Endodermal cell (in vitro differentiated cells): ENCODE results near the gene ADCY2. TPM values are rescaled to one million over a fixed set of nuclear protein-coding genes. Genes with fewer than 3 reads are reported as not detected.
A peak's percentile ranks its signal among the peaks of the same experiment; 100 is the strongest.

Experiments used
- DNase-seq: peaks from one replicate; pipeline ENCODE4 v3.0.0-alpha.2; 2017
- H3K27ac ChIP-seq: 2 replicates; pipeline ENCODE4 v1.5.1; 2013; ENCODE audit warnings: mild to moderate bottlenecking, low read depth, low read length, moderate library complexity
- H3K27me3 ChIP-seq: 2 replicates; pipeline ENCODE4 v1.6.1; 2013; ENCODE audit warnings: mild to moderate bottlenecking, low read length, moderate library complexity; ENCODE audit not compliant: insufficient read depth, control insufficient read depth, poor library complexity, severe bottlenecking
- H3K36me3 ChIP-seq: 2 replicates; pipeline ENCODE4 v1.7.0; 2013; ENCODE audit warnings: mild to moderate bottlenecking, low read length, moderate library complexity; ENCODE audit not compliant: control insufficient read depth, insufficient read depth
- H3K4me1 ChIP-seq: one replicate; pipeline ENCODE4 v1.7.0; 2013; ENCODE audit warnings: low read length; ENCODE audit not compliant: control insufficient read depth, insufficient read depth
- H3K4me3 ChIP-seq: 2 replicates; pipeline ENCODE4 v1.5.1; 2013; ENCODE audit warnings: mild to moderate bottlenecking, low read length, moderate library complexity
- H3K9ac ChIP-seq: 2 replicates; pipeline ENCODE4 v1.6.1; 2013; ENCODE audit warnings: mild to moderate bottlenecking, low read length, moderate library complexity; ENCODE audit not compliant: poor library complexity, severe bottlenecking; ENCODE audit errors: extremely low read depth
- H3K9me3 ChIP-seq: 2 replicates; pipeline ENCODE4 v1.6.1; 2013; ENCODE audit warnings: mild to moderate bottlenecking, low read length, moderate library complexity; ENCODE audit not compliant: control insufficient read depth
- H3K27ac Mint-ChIP-seq: 2 replicates; pipeline ENCODE4 v1.8.0; 2020; ENCODE audit warnings: mixed read lengths
- H3K27me3 Mint-ChIP-seq: 2 replicates; pipeline ENCODE4 v1.8.0; 2021; ENCODE audit warnings: mild to moderate bottlenecking, mixed read lengths; ENCODE audit not compliant: insufficient read depth
- H3K36me3 Mint-ChIP-seq: 2 replicates; pipeline ENCODE4 v1.8.0; 2020; ENCODE audit warnings: low read depth, mixed read lengths
- H3K4me1 Mint-ChIP-seq: 2 replicates; pipeline ENCODE4 v1.8.0; 2020; ENCODE audit warnings: mixed read lengths
- H3K4me3 Mint-ChIP-seq: 2 replicates; pipeline ENCODE4 v1.8.0; 2020; ENCODE audit warnings: mild to moderate bottlenecking, moderate library complexity, mixed read lengths
- H3K9me3 Mint-ChIP-seq: 2 replicates; pipeline ENCODE4 v1.8.0; 2020; ENCODE audit warnings: mild to moderate bottlenecking, mixed read lengths
- WGBS, 2 experiments: methylation state at CpG; one replicate each; pipeline versions ENCODE4 v1.1.5 to v1.1.7; 2013; ENCODE audit warnings: missing lambda C conversion rate in 2 of 2, mixed read lengths in 1 of 2; ENCODE audit not compliant: insufficient coverage in 1 of 2, insufficient read length in 1 of 2; 5-methylcytosine and 5-hydroxymethylcytosine counted together
- total RNA-seq, 2 donors: library from RNA; stranded (reverse); fragmentation: NEBNext Ultra II Directional in 1 of 2; extraction: Animal tissue kit (Norgen Biotek cat#: 25700) in 1 of 2; gene quantifications; 2 replicates in 1 of 2; 3 replicates in 1 of 2; pipeline ENCODE4 v1.2.1, GENCODE V29; 2021
- TF ChIP-seq, protein P1 (sequence below): fragments of 200-600 bp; sonication (generic); conservative IDR thresholded peaks from 2 replicates; pipeline ENCODE4 v1.5.0; 2021; ENCODE audit warnings: antibody characterized with exemption, mild to moderate bottlenecking

ADCY2 gene
- total RNA-seq, 2 donors from 2014 or later = 61.5 to 63.2 TPM

DNA sequence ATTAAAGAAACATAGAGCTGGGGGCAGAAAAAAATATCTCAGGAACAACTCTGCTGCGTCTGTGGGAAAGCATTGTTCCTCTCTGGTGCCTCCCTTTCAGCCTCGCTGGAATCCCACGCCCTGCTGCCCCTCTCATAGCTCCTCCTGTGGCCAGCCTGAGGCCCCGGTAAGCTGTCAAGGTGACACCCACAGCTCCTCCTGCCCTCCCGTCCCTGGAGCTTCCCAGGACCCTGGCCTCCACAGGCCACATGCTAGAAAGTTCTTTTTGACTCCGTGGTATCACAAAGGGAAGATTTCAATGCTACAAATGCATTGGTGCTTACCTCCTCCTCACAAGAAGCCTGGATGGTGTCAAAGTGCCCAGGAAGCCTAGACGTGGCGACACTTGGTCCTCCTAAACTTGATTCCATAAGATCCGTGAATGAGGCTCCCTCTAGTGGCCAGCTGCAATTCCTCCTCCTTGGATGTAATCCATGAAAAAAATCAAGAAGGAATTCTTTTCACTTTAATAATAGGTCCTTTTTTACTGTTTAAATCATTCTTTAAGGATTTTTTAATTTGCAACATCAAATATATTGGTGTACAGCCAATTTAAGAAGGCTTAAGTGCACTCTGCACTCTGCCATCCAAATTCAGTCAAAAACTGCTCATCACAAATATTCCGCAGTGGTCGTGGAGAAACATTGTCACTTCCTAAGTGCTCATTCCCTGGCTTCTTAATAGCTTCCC, 350.1 kb downstream of the ADCY2 start:
- H3K27ac Mint-ChIP-seq = no peak overlapping the region
- no peaks in the 10 kb centered on the region for H3K9me3 Mint-ChIP-seq
- H3K4me1 Mint-ChIP-seq = no peaks in the 10 kb centered on the region
- TF ChIP-seq, protein P1, sequence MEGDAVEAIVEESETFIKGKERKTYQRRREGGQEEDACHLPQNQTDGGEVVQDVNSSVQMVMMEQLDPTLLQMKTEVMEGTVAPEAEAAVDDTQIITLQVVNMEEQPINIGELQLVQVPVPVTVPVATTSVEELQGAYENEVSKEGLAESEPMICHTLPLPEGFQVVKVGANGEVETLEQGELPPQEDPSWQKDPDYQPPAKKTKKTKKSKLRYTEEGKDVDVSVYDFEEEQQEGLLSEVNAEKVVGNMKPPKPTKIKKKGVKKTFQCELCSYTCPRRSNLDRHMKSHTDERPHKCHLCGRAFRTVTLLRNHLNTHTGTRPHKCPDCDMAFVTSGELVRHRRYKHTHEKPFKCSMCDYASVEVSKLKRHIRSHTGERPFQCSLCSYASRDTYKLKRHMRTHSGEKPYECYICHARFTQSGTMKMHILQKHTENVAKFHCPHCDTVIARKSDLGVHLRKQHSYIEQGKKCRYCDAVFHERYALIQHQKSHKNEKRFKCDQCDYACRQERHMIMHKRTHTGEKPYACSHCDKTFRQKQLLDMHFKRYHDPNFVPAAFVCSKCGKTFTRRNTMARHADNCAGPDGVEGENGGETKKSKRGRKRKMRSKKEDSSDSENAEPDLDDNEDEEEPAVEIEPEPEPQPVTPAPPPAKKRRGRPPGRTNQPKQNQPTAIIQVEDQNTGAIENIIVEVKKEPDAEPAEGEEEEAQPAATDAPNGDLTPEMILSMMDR = peak; percentile 98
- WGBS, 2 experiments = 50 to 57% methylated on average over 4 to 11 of the region's 11 CpGs
- no peak overlapping the region for H3K4me3 Mint-ChIP-seq
- Histone ChIP-seq H3K9ac (no peak overlapping the region), H3K36me3 (peaks cover 11% of the 10 kb centered on the region), H3K4me3 (no peak overlapping the region), H3K27ac (no peak overlapping the region), H3K9me3 (no peaks in the 10 kb centered on the region), H3K27me3 (no peaks in the 10 kb centered on the region), H3K4me1 (no peaks in the 10 kb centered on the region)
- H3K27me3 Mint-ChIP-seq = no peaks in the 10 kb centered on the region
- peak; percentile 93 for DNase-seq
- no peaks in the 10 kb centered on the region for H3K36me3 Mint-ChIP-seq

- Mint-ChIP-seq H3K27me3 (no peaks in the 10 kb centered on the region), H3K27ac (no peak overlapping the region), H3K4me3 (no peak overlapping the region), H3K9me3 (no peaks in the 10 kb centered on the region), H3K4me1 (no peaks in the 10 kb centered on the region), H3K36me3 (no peaks in the 10 kb centered on the region)
- Histone ChIP-seq H3K36me3 (peaks cover 8% of the 10 kb centered on the region), H3K9ac (no peak overlapping the region), H3K9me3 (no peaks in the 10 kb centered on the region), H3K4me3 (no peak overlapping the region), H3K4me1 (no peaks in the 10 kb centered on the region), H3K27me3 (no peaks in the 10 kb centered on the region), H3K27ac (no peak overlapping the region)
- no peak for DNase-seq
- TF ChIP-seq, protein P1 = no peak
- 63 to 76% methylated on average over 3 to 6 of the region's 6 CpGs for WGBS, 2 experiments
Observed at GRCh38 chr5:7747728-7748127, 351.8 kb downstream of the ADCY2 start.

GRCh38 chr5:7749626-7750025, 353.7 kb downstream of the ADCY2 start:
- H3K4me3 Mint-ChIP-seq = no peak overlapping the region
- no peak for DNase-seq
- H3K4me1 Mint-ChIP-seq = no peaks in the 10 kb centered on the region
- H3K4me3 ChIP-seq = no peak overlapping the region
- no peaks in the 10 kb centered on the region for H3K36me3 Mint-ChIP-seq
- H3K9ac ChIP-seq = no peak overlapping the region
- no peaks in the 10 kb centered on the region for H3K9me3 ChIP-seq
- H3K4me1 ChIP-seq = no peaks in the 10 kb centered on the region
- no peaks in the 10 kb centered on the region for H3K9me3 Mint-ChIP-seq
- TF ChIP-seq, protein P1 = no peak
- no peak overlapping the region for H3K27ac Mint-ChIP-seq
- peaks cover 8% of the 10 kb centered on the region for H3K36me3 ChIP-seq
- H3K27ac ChIP-seq = no peak overlapping the region
- WGBS, 2 experiments = 90 to 93% methylated on average over 6 to 7 of the region's 7 CpGs
- no peaks in the 10 kb centered on the region for H3K27me3 ChIP-seq
- no peaks in the 10 kb centered on the region for H3K27me3 Mint-ChIP-seq
